Measurements from ENCODE around the gene MKLN1.

Gene MKLN1

DNA sequence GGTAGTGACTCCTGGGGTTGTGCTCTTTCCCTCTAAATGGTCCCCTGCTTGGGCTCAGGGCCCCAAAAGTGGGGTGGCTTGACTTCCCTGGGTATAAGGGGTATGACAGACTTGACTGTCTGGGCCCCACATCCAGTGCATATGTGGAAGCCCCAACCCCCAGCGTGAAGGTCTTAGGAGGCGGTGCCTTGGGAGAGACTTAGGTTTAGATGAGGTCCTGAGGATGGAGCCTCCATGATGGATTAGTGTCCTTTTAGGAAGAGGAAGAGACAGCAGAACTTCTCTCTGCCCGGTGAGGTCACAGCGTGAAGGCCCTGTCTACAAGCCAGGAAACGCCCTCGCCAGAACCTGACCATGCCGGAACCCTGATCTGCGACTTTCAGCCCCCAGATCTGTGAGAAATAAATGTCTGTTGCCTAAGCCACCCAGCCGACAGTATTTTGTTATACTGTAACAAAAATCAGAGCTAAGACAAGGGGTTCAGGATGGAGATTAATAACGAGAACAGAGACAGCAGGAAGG lies 205.0 kb downstream of the MKLN1 start:
- TF ChIP-seq, protein P1, sequence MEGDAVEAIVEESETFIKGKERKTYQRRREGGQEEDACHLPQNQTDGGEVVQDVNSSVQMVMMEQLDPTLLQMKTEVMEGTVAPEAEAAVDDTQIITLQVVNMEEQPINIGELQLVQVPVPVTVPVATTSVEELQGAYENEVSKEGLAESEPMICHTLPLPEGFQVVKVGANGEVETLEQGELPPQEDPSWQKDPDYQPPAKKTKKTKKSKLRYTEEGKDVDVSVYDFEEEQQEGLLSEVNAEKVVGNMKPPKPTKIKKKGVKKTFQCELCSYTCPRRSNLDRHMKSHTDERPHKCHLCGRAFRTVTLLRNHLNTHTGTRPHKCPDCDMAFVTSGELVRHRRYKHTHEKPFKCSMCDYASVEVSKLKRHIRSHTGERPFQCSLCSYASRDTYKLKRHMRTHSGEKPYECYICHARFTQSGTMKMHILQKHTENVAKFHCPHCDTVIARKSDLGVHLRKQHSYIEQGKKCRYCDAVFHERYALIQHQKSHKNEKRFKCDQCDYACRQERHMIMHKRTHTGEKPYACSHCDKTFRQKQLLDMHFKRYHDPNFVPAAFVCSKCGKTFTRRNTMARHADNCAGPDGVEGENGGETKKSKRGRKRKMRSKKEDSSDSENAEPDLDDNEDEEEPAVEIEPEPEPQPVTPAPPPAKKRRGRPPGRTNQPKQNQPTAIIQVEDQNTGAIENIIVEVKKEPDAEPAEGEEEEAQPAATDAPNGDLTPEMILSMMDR (IDR thresholded peaks at IDR 0.05): no peak
- no peak for DNase-seq (ENCODE audit: low spot score)
- peak overlapping the region in 1 of 2 donors; percentile 63 for H3K27ac ChIP-seq
- H3K4me3 ChIP-seq: no peak overlapping the region

DNA sequence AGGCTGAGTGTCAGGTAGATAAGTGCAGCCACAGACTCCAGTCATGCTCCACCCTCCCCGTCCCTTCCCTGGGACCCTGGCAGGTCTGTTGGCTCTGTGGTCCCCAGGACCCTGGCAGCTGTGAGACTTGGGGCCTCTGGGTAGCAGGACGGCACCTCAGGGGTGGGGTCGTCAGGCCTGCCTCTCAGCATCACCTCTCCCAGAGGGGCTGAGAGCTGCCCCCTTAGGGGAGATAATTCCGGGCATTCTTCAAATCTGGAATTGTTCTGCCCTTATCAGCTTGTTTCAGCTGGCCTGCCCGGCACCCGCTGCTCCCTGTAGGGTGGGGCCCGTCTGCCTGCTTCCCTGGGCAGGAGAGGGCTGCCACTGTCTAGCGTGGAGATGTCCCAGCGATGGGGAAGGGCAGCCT lies 205.5 kb downstream of the MKLN1 start:
- no peak overlapping the region for H3K4me3 ChIP-seq
- TF ChIP-seq, protein P1 (IDR thresholded peaks at IDR 0.05): no peak
- DNase-seq (ENCODE audit: low spot score): no peak
- peak overlapping the region in 1 of 2 donors; percentile 63 for H3K27ac ChIP-seq

DNA sequence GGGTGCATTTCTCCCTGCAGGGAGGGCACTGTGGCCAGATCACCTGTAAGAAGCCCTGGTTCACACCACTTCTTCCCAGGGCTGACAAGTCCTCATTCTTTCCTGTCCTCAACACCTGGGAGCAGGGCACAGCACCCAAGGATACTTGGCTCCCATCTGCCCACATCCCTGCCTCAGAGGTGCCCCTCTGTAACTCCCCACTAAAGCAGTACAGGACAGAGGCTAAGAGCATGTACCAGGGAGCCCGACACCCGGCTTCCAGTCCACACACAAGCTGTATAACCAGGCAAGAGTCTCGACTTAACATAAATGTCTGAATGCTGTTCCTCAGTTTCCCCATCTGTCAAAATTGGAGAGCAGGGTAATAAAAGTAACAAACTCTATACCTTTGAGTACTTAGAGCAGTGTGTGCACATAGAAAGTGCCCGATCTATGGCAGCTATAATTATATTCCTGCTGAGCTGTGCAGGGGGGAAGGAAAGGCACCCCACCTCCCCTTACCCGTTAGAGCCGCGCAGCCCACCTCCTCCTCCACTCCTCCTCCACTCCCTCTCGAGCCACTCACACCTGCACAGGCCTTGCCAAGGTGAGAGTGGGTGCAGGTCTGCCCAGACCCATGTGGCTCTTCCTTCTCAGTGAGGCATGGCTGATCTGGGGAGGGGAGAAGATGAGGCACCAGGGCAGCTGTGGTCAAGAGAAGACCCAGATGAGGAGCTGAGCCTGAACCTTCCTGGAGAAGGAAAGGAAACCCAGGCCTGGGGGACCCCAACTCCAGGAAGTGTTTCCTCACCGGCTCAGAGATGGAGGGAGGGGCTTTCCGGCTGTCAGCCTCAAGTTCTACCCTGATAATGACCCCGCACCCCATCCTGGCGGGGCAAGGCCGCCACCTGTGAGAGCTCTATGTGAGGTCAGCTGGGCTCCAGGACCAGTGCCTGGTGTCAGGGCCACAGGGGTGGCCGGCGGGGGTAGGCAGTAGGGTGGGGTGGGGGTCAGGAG lies 206.2 kb downstream of the MKLN1 start:
- Histone ChIP-seq H3K4me3 (no peak overlapping the region), H3K27ac (peak overlapping the region in 1 of 2 donors; percentile 63)
- no peak for DNase-seq (ENCODE audit: low spot score)
- TF ChIP-seq, protein P1 (IDR thresholded peaks at IDR 0.05): no peak

DNA sequence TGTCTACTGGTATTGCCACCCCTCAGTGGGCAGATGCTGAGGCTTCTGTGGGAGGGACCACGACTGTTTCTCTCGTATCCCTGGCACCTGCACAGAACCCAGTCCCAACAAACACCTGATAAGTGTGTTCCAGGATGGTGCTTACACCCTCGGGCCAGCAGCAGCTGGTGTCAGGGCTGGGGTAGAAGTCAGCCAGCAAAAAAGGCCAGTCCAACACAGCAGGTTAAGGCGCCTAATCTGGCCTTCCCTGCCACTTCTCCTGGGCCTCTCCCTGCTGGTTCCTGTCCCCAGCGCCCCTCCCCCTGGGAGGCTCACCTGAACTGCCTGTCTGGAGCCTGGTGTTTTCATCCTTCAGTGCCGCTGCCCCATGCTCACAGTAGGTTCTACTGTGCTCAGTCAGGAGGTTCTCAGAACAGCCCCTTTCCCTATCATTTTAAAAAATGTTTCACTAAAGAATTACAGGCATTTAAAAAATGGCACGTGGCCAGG lies 208.7 kb downstream of the MKLN1 start:
- DNase-seq (ENCODE audit: low spot score): no peak
- TF ChIP-seq, protein P1 (IDR thresholded peaks at IDR 0.05): no peak
- no peak overlapping the region for H3K4me3 ChIP-seq
- no peak overlapping the region for H3K27ac ChIP-seq

DNA sequence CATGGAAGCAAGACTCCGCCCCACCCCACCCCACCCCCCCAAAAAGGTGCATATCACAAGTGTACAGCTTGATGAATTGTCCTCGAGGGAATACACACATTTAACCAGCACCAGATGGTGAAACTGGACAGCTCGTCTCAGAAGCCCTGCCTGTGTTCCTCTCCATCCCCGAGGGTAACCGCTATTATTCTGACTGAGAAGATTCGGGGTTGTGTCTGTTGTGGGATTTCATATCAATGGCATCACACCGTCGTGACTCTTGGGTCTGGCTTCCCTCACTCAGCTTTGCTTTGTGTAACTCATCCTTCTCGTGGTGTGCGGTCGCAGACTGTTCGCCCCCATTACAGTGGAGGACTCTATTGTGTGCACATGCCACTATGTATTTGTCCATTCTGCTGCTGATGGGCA lies 209.9 kb downstream of the MKLN1 start:
- DNase-seq (ENCODE audit: low spot score): no peak
- peak overlapping the region in 1 of 2 donors; percentile 35 for H3K27ac ChIP-seq
- H3K4me3 ChIP-seq: no peak overlapping the region
- TF ChIP-seq, protein P1 (IDR thresholded peaks at IDR 0.05): no peak

DNA sequence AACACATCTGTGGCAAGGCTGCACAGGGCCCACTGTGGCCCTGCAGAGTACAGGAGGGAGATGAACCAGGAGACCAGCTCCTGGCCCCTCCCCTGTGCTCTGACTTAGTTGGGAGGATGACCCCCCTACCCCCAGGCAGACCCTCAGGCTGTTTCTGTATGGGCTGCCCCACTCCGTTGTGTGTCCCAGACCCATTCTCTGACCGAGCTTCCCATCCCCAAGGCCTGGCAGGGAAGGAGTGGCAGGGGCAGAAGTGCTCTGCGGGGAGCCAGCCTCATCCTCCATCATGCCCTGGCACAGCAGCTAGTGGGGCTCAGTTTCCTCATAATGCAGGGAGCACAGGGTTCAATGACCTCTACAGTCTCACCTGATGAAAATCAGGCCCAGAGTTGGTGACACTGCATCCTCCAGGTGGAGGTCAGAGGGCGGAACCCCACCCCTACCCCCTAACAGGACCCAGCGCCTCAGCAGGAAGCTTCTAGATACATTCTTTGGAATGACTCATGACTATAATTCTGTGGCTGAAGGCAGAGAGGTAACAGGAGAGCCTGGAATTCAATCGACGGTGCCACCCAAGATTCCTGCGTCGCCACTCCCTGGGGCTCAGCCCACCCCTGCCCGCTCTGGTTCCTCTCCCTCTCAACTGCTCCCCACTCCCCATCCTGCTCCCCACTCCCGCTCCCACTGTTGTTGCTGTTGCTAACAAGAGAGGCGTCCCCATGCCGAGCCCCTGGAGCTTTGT lies 210.6 kb downstream of the MKLN1 start:
- DNase-seq (ENCODE audit: low spot score): no peak
- H3K4me3 ChIP-seq: no peak overlapping the region
- TF ChIP-seq, protein P1 (IDR thresholded peaks at IDR 0.05): no peak
- H3K27ac ChIP-seq: peak overlapping the region in 1 of 2 donors; percentile 35
